ENCODE results near the gene LHB.
"Not testable (repeated sequence)": the region's sequence is repeated elsewhere in the genome, so short reads cannot be mapped to it uniquely, and the experiment has no call there.

Gene LHB

DNA sequence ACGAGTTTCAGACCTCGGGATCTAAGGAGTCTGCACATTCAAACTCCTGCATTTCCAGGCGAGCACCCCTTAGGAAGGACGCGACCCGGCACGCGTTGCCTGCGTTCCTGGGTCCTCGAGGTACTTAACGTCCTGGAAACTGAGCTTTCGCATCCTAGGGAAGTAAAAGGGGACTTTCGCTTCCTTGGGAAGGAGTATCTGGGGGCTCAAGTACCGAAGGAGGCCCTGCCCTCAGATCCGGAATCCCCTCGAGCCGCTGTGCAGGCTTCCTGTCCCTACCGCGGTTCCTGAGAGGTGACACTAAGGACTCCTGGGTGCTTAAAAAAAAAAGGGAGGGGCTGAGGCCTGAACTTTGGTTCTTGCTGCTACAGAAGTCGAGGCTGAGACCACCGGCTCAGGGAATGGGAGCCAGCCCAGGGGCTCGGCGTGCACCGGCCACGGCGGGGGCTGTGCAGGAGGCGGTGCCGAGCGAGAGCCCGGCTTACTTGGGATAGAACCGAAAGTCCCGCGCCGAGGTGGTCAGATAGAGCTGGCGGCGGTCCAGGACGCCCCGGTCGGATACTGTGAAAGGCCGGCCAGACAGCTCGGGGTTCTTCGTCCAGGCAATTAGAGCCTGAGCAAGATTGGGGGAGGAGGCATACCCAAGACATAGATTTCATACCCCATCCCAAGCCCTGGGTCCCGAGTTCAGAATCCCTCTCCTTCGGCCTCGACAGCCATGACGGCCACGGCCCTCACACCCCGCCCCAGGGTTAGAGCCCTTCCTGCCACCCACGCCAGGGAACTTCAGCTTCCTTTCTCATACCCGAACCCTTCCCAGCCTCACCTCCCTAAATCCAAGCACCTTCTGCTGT lies 1.7 kb upstream of the LHB start:
- no CpG with 5 or more reads among the region's 50 CpGs for WGBS (ENCODE audit: extremely low coverage, insufficient coverage, insufficient read length)
- peaks cover 22 to 23% of the 10 kb centered on the region in 2 experiments for H3K36me3 ChIP-seq (ENCODE audit: control insufficient read depth in 1 of 2, insufficient read depth in 2 of 2, low read length in 2 of 2)
- peaks cover 10% of the 10 kb centered on the region for H3K79me1 ChIP-seq (ENCODE audit: low read length)
- peak overlapping the region; percentile 52 for H4K91ac ChIP-seq (ENCODE audit: low read depth, low read length)
- H2BK5ac ChIP-seq (ENCODE audit: low read depth, low read length, poor library complexity); H3K9me3 ChIP-seq (ENCODE audit: insufficient read depth, low read depth, low read length); H3K4me3 ChIP-seq (ENCODE audit: low read depth, low read length); H2BK120ac ChIP-seq (ENCODE audit: insufficient read depth, low read length, poor library complexity); H3K79me2 ChIP-seq (ENCODE audit: control insufficient read depth, insufficient read depth, low read length, poor library complexity); H3K4ac ChIP-seq (ENCODE audit: low read depth, low read length); H2AK5ac ChIP-seq (ENCODE audit: low read length); H3K23ac ChIP-seq (ENCODE audit: low read length); H2AFZ ChIP-seq (ENCODE audit: insufficient read depth, low read length, poor library complexity); H3K14ac ChIP-seq (ENCODE audit: low read length); DNase-seq; H4K8ac ChIP-seq (ENCODE audit: low read depth, low read length); H3K27me3 ChIP-seq (ENCODE audit: insufficient read depth, low read length); H3K18ac ChIP-seq (ENCODE audit: low read length); H4K12ac ChIP-seq (ENCODE audit: low read depth, low read length); H3K27ac ChIP-seq (ENCODE audit: low read depth, low read length); H2BK12ac ChIP-seq (ENCODE audit: low read length); H3K9ac ChIP-seq (ENCODE audit: low read length): not testable (repeated sequence)
- peaks cover 5 to 11% of the 10 kb centered on the region in 2 experiments for H3K4me1 ChIP-seq (ENCODE audit: control insufficient read depth in 1 of 2, insufficient read depth in 2 of 2, low read length in 2 of 2)
- peak overlapping the region; percentile 61 for H3K4me2 ChIP-seq (ENCODE audit: low read length)

GRCh38 chr19:49017666-49018351 lies 918 bp upstream of the LHB start:
- Histone ChIP-seq H3K79me2 (ENCODE audit: control insufficient read depth, insufficient read depth, low read length, poor library complexity) (no peaks in the 10 kb centered on the region), H3K4me2 (ENCODE audit: low read length) (peak overlapping the region; percentile 61), H3K27me3 (ENCODE audit: insufficient read depth, low read length) (peaks cover 7% of the 10 kb centered on the region), H3K79me1 (ENCODE audit: low read length) (peaks cover 10% of the 10 kb centered on the region), H3K9me3 (ENCODE audit: insufficient read depth, low read depth, low read length) (peaks cover 1% of the 10 kb centered on the region), H4K12ac (ENCODE audit: low read depth, low read length) (peak overlapping the region; percentile 46), H3K4me1 (ENCODE audit: control insufficient read depth in 1 of 2, insufficient read depth in 2 of 2, low read length in 2 of 2) (peaks cover 5 to 11% of the 10 kb centered on the region in 2 experiments), H2AK5ac (ENCODE audit: low read length) (no peak overlapping the region), H2BK12ac (ENCODE audit: low read length) (no peak overlapping the region), H3K18ac (ENCODE audit: low read length) (no peak overlapping the region), H2BK5ac (ENCODE audit: low read depth, low read length, poor library complexity) (no peak overlapping the region), H3K9ac (ENCODE audit: low read length) (no peak overlapping the region), H2AFZ (ENCODE audit: insufficient read depth, low read length, poor library complexity) (peak overlapping the region; percentile 52), H4K8ac (ENCODE audit: low read depth, low read length) (peak overlapping the region; percentile 65), H3K4ac (ENCODE audit: low read depth, low read length) (no peak overlapping the region), H2BK120ac (ENCODE audit: insufficient read depth, low read length, poor library complexity) (no peak overlapping the region), H3K23ac (ENCODE audit: low read length) (no peak overlapping the region), H3K36me3 (ENCODE audit: control insufficient read depth in 1 of 2, insufficient read depth in 2 of 2, low read length in 2 of 2) (peaks cover 23 to 24% of the 10 kb centered on the region in 2 experiments), H3K14ac (ENCODE audit: low read length) (no peak overlapping the region), H3K27ac (ENCODE audit: low read depth, low read length) (no peak overlapping the region), H3K4me3 (ENCODE audit: low read depth, low read length) (peak overlapping the region; percentile 35), H4K91ac (ENCODE audit: low read depth, low read length) (peak overlapping the region; percentile 52)
- peak; percentile 60 to 79 for DNase-seq
- no CpG with 5 or more reads among the region's 62 CpGs for WGBS (ENCODE audit: extremely low coverage, insufficient coverage, insufficient read length)

DNA sequence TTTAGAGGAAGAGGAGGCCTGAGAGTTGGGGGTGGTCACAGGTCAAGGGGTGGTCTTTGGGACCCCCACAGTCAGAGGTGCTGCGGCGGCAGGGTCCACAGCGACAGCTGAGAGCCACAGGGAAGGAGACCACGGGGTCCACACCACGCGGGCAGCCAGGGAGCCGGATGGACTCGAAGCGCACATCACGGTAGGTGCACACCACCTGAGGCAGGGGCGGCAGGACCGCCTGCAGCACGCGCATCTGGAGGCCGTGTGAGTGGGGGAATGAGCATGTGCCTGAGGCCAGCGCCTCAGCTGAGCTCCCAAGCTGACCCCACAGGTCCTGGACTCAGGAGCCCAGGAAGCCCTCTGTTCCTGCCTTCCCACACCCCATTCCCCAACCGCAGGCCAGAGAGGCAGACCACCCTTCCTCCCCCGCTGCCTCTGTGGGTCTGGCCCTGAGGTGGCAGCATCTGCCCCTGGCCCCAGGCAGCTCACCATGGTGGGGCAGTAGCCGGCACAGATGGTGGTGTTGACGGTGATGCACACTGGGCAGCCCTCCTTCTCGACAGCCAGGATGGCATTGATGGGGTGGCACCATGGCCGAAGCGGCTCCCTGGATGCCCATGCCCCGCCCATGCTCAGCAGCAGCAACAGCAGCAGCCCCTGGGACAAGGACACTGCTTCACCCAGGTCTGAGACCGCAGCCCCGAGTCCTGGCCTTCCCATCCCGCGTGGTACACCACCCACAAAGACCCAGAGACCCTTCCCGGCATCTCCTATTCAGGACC lies 638 bp downstream of the LHB start:
- H3K79me1 ChIP-seq (ENCODE audit: low read length) = peaks cover 12% of the 10 kb centered on the region
- H3K9me3 ChIP-seq (ENCODE audit: insufficient read depth, low read depth, low read length) = peaks cover 4% of the 10 kb centered on the region
- no peak overlapping the region for H3K4me3 ChIP-seq (ENCODE audit: low read depth, low read length)
- H2BK12ac ChIP-seq (ENCODE audit: low read length) = no peak overlapping the region
- H2BK5ac ChIP-seq (ENCODE audit: low read depth, low read length, poor library complexity) = no peak overlapping the region
- H2AK5ac ChIP-seq (ENCODE audit: low read length) = no peak overlapping the region
- peaks cover 33 to 39% of the 10 kb centered on the region in 2 experiments for H3K36me3 ChIP-seq (ENCODE audit: control insufficient read depth in 1 of 2, insufficient read depth in 2 of 2, low read length in 2 of 2)
- no peak overlapping the region for H4K12ac ChIP-seq (ENCODE audit: low read depth, low read length)
- H3K27ac ChIP-seq (ENCODE audit: low read depth, low read length) = no peak overlapping the region
- no peak overlapping the region for H2AFZ ChIP-seq (ENCODE audit: insufficient read depth, low read length, poor library complexity)
- no CpG with 5 or more reads among the region's 29 CpGs for WGBS (ENCODE audit: extremely low coverage, insufficient coverage, insufficient read length)
- H3K4ac ChIP-seq (ENCODE audit: low read depth, low read length) = no peak overlapping the region
- peaks cover 5 to 11% of the 10 kb centered on the region in 2 experiments for H3K4me1 ChIP-seq (ENCODE audit: control insufficient read depth in 1 of 2, insufficient read depth in 2 of 2, low read length in 2 of 2)
- no peak overlapping the region for H4K8ac ChIP-seq (ENCODE audit: low read depth, low read length)
- no peak overlapping the region for H4K91ac ChIP-seq (ENCODE audit: low read depth, low read length)
- H3K18ac ChIP-seq (ENCODE audit: low read length) = no peak overlapping the region
- no peak overlapping the region for H3K14ac ChIP-seq (ENCODE audit: low read length)
- no peak overlapping the region for H2BK120ac ChIP-seq (ENCODE audit: insufficient read depth, low read length, poor library complexity)
- H3K79me2 ChIP-seq (ENCODE audit: control insufficient read depth, insufficient read depth, low read length, poor library complexity) = no peaks in the 10 kb centered on the region
- H3K4me2 ChIP-seq (ENCODE audit: low read length) = no peak overlapping the region
- no peak overlapping the region for H3K9ac ChIP-seq (ENCODE audit: low read length)
- no peak for DNase-seq
- H3K23ac ChIP-seq (ENCODE audit: low read length) = no peak overlapping the region
- peaks cover 7% of the 10 kb centered on the region for H3K27me3 ChIP-seq (ENCODE audit: insufficient read depth, low read length)

DNA sequence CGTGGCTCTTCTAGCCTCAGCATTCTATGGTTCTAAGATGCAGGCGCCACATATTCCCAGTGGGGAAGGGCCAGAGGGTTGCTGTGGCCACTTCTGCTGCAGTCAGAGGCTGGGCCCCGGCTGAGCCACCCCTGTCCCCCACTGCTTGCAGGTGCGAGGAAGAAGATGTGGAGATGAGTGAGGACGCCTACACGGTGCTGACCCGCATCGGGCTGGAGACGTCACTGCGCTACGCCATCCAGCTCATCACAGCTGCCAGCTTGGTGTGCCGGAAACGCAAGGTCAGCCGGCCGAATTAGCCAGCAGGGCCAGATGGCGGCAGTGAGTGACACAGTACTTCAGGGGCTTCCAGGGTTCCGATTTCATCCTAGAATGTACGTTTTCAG lies 2.0 kb downstream of the LHB start:
- no peak overlapping the region for H3K23ac ChIP-seq (ENCODE audit: low read length)
- WGBS (ENCODE audit: extremely low coverage, insufficient coverage, insufficient read length) = no CpG with 5 or more reads among the region's 18 CpGs

More for the DNA sequence above, 2.0 kb downstream of the LHB start:
- Histone ChIP-seq H3K79me2 (ENCODE audit: control insufficient read depth, insufficient read depth, low read length, poor library complexity) (no peaks in the 10 kb centered on the region), H3K18ac (ENCODE audit: low read length) (peak overlapping the region; percentile 12), H2BK120ac (ENCODE audit: insufficient read depth, low read length, poor library complexity) (peak overlapping the region; percentile 4), H3K36me3 (ENCODE audit: control insufficient read depth in 1 of 2, insufficient read depth in 2 of 2, low read length in 2 of 2) (peaks cover 45 to 50% of the 10 kb centered on the region in 2 experiments), H3K79me1 (ENCODE audit: low read length) (peaks cover 12% of the 10 kb centered on the region), H3K4me3 (ENCODE audit: low read depth, low read length) (no peak overlapping the region), H2BK5ac (ENCODE audit: low read depth, low read length, poor library complexity) (no peak overlapping the region), H3K27me3 (ENCODE audit: insufficient read depth, low read length) (peaks cover 7% of the 10 kb centered on the region), H2AFZ (ENCODE audit: insufficient read depth, low read length, poor library complexity) (no peak overlapping the region), H4K12ac (ENCODE audit: low read depth, low read length) (no peak overlapping the region), H3K4ac (ENCODE audit: low read depth, low read length) (no peak overlapping the region), H2BK12ac (ENCODE audit: low read length) (no peak overlapping the region), H3K27ac (ENCODE audit: low read depth, low read length) (no peak overlapping the region), H3K4me2 (ENCODE audit: low read length) (no peak overlapping the region), H4K91ac (ENCODE audit: low read depth, low read length) (peak overlapping the region; percentile 81), H3K4me1 (ENCODE audit: control insufficient read depth in 1 of 2, insufficient read depth in 2 of 2, low read length in 2 of 2) (peaks cover 5 to 11% of the 10 kb centered on the region in 2 experiments), H4K8ac (ENCODE audit: low read depth, low read length) (no peak overlapping the region), H2AK5ac (ENCODE audit: low read length) (peak overlapping the region; percentile 44), H3K9ac (ENCODE audit: low read length) (no peak overlapping the region), H3K14ac (ENCODE audit: low read length) (peak overlapping the region; percentile 21), H3K9me3 (ENCODE audit: insufficient read depth, low read depth, low read length) (peaks cover 3% of the 10 kb centered on the region)
- no peak for DNase-seq

Measured in trophoblast cell (in vitro differentiated cells and primary cell).